Measurements from ENCODE around the gene ZBED2. TPM values are rescaled to one million over a fixed set of nuclear protein-coding genes. Genes with fewer than 3 reads are reported as not detected.

ZBED2 gene
- total and polyA plus RNA-seq, 2 of the 13 experiments (the other 11 are each of a cell fraction or from before 2014, with no cell fraction given) = 0.04 TPM; not detected in 1

DNA sequence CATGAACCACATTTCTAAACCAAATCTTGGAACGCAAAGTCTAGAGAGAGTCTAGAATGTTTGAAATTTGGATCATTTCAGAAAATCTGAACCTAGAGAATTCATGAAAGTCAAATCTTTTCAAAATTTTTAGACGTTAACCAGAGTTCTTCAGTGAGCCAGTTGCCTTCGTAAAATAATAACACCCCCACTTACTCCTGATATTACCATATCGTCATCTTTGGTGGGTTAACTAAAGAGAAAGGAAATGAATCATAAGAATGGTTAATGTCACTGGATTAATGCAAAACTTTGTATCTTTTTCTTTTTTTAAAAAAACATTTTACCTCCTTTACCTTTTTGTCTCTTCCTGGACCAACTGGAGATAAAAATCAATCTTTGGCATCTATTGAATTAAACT lies 1.2 kb upstream of the ZBED2 start:
- CTCF ChIA-PET (ENCODE audit: low intra/inter-chr PET ratio, low total read pairs) = no interaction called here

GRCh38 chr3:111594781-111595180 lies 365 bp downstream of the ZBED2 start:
- no peak overlapping the region for H3K4me2 ChIP-seq (ENCODE audit: low read depth, low read length)
- no peaks in the 10 kb centered on the region for H3K36me3 ChIP-seq (replicated peaks in 1 of 2; ENCODE audit: control insufficient read depth in 1 of 2, insufficient read depth in 2 of 2, low read length in 2 of 2)
- POLR2A ChIA-PET = no interaction called here
- H3K9ac ChIP-seq (ENCODE audit: insufficient read depth, low read depth, low read length) = no peak overlapping the region
- H3K79me2 ChIP-seq (ENCODE audit: insufficient read depth, low read length) = no peaks in the 10 kb centered on the region
- H3K4me1 ChIP-seq (ENCODE audit: insufficient read depth, low read length) = no peaks in the 10 kb centered on the region
- ATAC-seq (no peak), FAIRE-seq (no peak), DNase-seq (ENCODE audit: low spot score) (no peak)
- H2AFZ ChIP-seq (ENCODE audit: low read length) = no peak overlapping the region
- no peaks in the 10 kb centered on the region for H3K9me3 ChIP-seq (ENCODE audit: low read length)
- no TSS peak for BruUV-seq (replicated peaks)
- intact Hi-C loops (cut with micrococcal nuclease; ENCODE audit: unreplicated experiment) = no loop called here
- no peak overlapping the region for H3K4me3 ChIP-seq (replicated peaks in 1 of 3; ENCODE audit: insufficient read depth in 1 of 3, low read depth in 2 of 3, low read length in 3 of 3)
- no peak overlapping the region for H3K27ac ChIP-seq (ENCODE audit: extremely low read length, insufficient read depth, low read length)
- in situ Hi-C loops (cut with HindIII; ENCODE audit: extremely low pct_ligation_motif_present, low pct_unique_long_range_greater_than_20kb) = no loop called here
- CTCF ChIA-PET (ENCODE audit: low intra/inter-chr PET ratio, low total read pairs) = no interaction called here
- WGBS (ENCODE audit: low lambda C conversion rate) = 0% methylated on average over 1 of the region's 1 CpG
- H4K20me1 ChIP-seq (ENCODE audit: insufficient read depth, low read length) = no peaks in the 10 kb centered on the region
- no peaks in the 10 kb centered on the region for H3K27me3 ChIP-seq (ENCODE audit: control insufficient read depth in 1 of 2, insufficient read depth in 2 of 2, low read length in 2 of 2)
- no peak for TF ChIP-seq SOX13 (IDR thresholded peaks at IDR 0.05)
- no peak for TF ChIP-seq SOX13 (CRISPR knock-in tag; conservative IDR thresholded peaks at IDR 0.05 in 1 of 2, IDR thresholded peaks at IDR 0.05 in 1 of 2)
- TF ChIP-seq TCF7L2 (IDR thresholded peaks at IDR 0.05; ENCODE audit: low read depth, low read length) = no peak
- TF ChIP-seq, protein P1, sequence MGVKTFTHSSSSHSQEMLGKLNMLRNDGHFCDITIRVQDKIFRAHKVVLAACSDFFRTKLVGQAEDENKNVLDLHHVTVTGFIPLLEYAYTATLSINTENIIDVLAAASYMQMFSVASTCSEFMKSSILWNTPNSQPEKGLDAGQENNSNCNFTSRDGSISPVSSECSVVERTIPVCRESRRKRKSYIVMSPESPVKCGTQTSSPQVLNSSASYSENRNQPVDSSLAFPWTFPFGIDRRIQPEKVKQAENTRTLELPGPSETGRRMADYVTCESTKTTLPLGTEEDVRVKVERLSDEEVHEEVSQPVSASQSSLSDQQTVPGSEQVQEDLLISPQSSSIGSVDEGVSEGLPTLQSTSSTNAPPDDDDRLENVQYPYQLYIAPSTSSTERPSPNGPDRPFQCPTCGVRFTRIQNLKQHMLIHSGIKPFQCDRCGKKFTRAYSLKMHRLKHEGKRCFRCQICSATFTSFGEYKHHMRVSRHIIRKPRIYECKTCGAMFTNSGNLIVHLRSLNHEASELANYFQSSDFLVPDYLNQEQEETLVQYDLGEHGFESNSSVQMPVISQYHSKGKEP (CRISPR knock-in tag; IDR thresholded peaks at IDR 0.05) = no peak
- TF ChIP-seq MAFK (conservative IDR thresholded peaks at IDR 0.05 in 1 of 2, IDR thresholded peaks at IDR 0.05 in 1 of 2; ENCODE audit: low read length in 2 of 2) = peak in 1 of 2 experiments; percentile 44; a peak in 2 of 4 replicates
- TF ChIP-seq MAFF (IDR thresholded peaks at IDR 0.05; ENCODE audit: low read depth, low read length) = peak; percentile 11; the same call in 1 of the 2 replicates
- TF ChIP-seq ZNF598 (CRISPR knock-in tag; IDR thresholded peaks at IDR 0.05; ENCODE audit: borderline replicate concordance) = no peak
- TF ChIP-seq U2AF1 (optimal IDR thresholded peaks at IDR 0.05; ENCODE audit: low read depth, low read length) = no peak
- TF ChIP-seq ETV6 (CRISPR knock-in tag; conservative IDR thresholded peaks at IDR 0.05) = no peak
- TF ChIP-seq, protein P2, sequence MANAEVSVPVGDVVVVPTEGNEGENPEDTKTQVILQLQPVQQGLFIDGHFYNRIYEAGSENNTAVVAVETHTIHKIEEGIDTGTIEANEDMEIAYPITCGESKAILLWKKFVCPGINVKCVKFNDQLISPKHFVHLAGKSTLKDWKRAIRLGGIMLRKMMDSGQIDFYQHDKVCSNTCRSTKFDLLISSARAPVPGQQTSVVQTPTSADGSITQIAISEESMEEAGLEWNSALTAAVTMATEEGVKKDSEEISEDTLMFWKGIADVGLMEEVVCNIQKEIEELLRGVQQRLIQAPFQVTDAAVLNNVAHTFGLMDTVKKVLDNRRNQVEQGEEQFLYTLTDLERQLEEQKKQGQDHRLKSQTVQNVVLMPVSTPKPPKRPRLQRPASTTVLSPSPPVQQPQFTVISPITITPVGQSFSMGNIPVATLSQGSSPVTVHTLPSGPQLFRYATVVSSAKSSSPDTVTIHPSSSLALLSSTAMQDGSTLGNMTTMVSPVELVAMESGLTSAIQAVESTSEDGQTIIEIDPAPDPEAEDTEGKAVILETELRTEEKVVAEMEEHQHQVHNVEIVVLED (CRISPR knock-in tag; IDR thresholded peaks at IDR 0.05; ENCODE audit: borderline replicate concordance) = no peak
- TF ChIP-seq, protein P3, sequence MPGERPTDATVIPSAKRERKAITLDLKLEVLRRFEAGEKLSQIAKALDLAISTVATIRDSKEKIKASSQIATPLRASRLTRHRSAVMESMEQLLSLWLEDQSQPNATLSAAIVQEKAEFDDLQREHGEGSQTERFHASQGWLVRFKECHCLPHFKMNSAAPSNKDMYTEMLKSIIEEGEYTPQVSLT (CRISPR knock-in tag; IDR thresholded peaks at IDR 0.05; ENCODE audit: borderline replicate concordance, low read depth) = no peak

More for the DNA sequence above, 1.2 kb upstream of the ZBED2 start:
- no peaks in the 10 kb centered on the region; a peak in 1 of 5 replicates for H3K27me3 ChIP-seq (ENCODE audit: control insufficient read depth in 1 of 2, insufficient read depth in 2 of 2, low read length in 2 of 2)
- WGBS (ENCODE audit: low lambda C conversion rate) = 24% methylated on average over 4 of the region's 4 CpGs
- FAIRE-seq (no peak), ATAC-seq (no peak), DNase-seq (ENCODE audit: low spot score) (no peak)
- no TSS peak for BruUV-seq (replicated peaks)
- no peaks in the 10 kb centered on the region for H3K4me1 ChIP-seq (ENCODE audit: insufficient read depth, low read length)
- intact Hi-C loops (cut with micrococcal nuclease; ENCODE audit: unreplicated experiment) (no loop called here), in situ Hi-C loops (cut with HindIII; ENCODE audit: extremely low pct_ligation_motif_present, low pct_unique_long_range_greater_than_20kb) (no loop called here)
- no peak overlapping the region for H3K4me2 ChIP-seq (ENCODE audit: low read depth, low read length)
- TF ChIP-seq ZNF33B (CRISPR knock-in tag; IDR thresholded peaks at IDR 0.05) (no peak), RAD21 (CRISPR knock-in tag; IDR thresholded peaks at IDR 0.05) (no peak)
- TF ChIP-seq, protein P4, sequence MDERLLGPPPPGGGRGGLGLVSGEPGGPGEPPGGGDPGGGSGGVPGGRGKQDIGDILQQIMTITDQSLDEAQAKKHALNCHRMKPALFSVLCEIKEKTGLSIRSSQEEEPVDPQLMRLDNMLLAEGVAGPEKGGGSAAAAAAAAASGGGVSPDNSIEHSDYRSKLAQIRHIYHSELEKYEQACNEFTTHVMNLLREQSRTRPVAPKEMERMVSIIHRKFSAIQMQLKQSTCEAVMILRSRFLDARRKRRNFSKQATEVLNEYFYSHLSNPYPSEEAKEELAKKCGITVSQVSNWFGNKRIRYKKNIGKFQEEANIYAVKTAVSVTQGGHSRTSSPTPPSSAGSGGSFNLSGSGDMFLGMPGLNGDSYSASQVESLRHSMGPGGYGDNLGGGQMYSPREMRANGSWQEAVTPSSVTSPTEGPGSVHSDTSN (CRISPR knock-in tag; IDR thresholded peaks at IDR 0.05) = no peak
- H3K79me2 ChIP-seq (ENCODE audit: insufficient read depth, low read length) = no peaks in the 10 kb centered on the region
- POLR2A ChIA-PET = no interaction called here
- no peaks in the 10 kb centered on the region for H4K20me1 ChIP-seq (ENCODE audit: insufficient read depth, low read length)
- H3K9ac ChIP-seq (ENCODE audit: insufficient read depth, low read depth, low read length) = no peak overlapping the region
- H3K9me3 ChIP-seq (ENCODE audit: low read length) = no peaks in the 10 kb centered on the region
- H3K36me3 ChIP-seq (replicated peaks in 1 of 2; ENCODE audit: control insufficient read depth in 1 of 2, insufficient read depth in 2 of 2, low read length in 2 of 2) = no peaks in the 10 kb centered on the region
- H3K4me3 ChIP-seq (replicated peaks in 1 of 3; ENCODE audit: insufficient read depth in 1 of 3, low read depth in 2 of 3, low read length in 3 of 3) = no peak overlapping the region
- no peak overlapping the region for H2AFZ ChIP-seq (ENCODE audit: low read length)
- no peak overlapping the region for H3K27ac ChIP-seq (ENCODE audit: extremely low read length, insufficient read depth, low read length)
